K562 (cell line): Measurements from ENCODE around the gene CAMK1D. TPM values are rescaled to one million over a fixed set of nuclear protein-coding genes. Genes with fewer than 3 reads are reported as not detected.

ENCODE experiments used
- PURB ChIP-seq: sonication (generic); formaldehyde crosslinking; IDR thresholded peaks from 2 replicates; pipeline ENCODE4 v1.9.0; 2021; ENCODE audit warnings: low read depth, mild to moderate bottlenecking, missing genetic modification reagents
- SETDB1 ChIP-seq: IDR thresholded peaks from one replicate; pipeline ENCODE4 v1.6.1; 2012; ENCODE audit warnings: low read length, control low read depth, inconsistent platforms
- polyA plus RNA-seq, 8 experiments: library from polyadenylated mRNA; depleted of rRNA in 4 of 8; stranded (reverse) in 5 of 8; unstranded in 3 of 8; fragments of >200 nt; fragmentation: Nextera tagmentation in 2 of 8; fragmentation: Illumina TruSeq in 1 of 8; extraction: Ambion mirVana in 2 of 8; extraction: Trizol in 1 of 8; gene quantifications; 2 replicates each; pipeline versions ENCODE4 v1.2.1 to v1.2.3, GENCODE V29; 2011 to 2014; ENCODE audit warnings: inconsistent platforms in 1 of 8, missing spikeins in 1 of 8
- total RNA-seq, 7 experiments: library from RNA; depleted of rRNA in 6 of 7; stranded (reverse); fragments of >200 nt in 6 of 7; fragmentation: Illumina TruSeq in 2 of 7; extraction: Trizol in 2 of 7; gene quantifications; 2 replicates each; pipeline versions ENCODE4 v1.2.1 to v1.2.3, GENCODE V29; 2011 to 2021; ENCODE audit warnings: low replicate concordance in 1 of 7
- TF ChIP-seq, protein P1 (sequence below): sonication (generic); formaldehyde crosslinking; IDR thresholded peaks from 2 replicates; pipeline ENCODE4 v1.8.0; 2023; ENCODE audit warnings: mild to moderate bottlenecking, missing genetic modification reagents
- TF ChIP-seq, protein P2 (sequence below): fragments of 250-450 bp; sonication (Bioruptor Pico); IDR thresholded peaks from 2 replicates; pipeline ENCODE4 v1.4.0; 2020; ENCODE audit warnings: mild to moderate bottlenecking, moderate library complexity, borderline replicate concordance

CAMK1D gene
- total and polyA plus RNA-seq, 9 of the 15 experiments (the other 6 are each of a cell fraction or from before 2014, with no cell fraction given): 0.12 to 0.24 (median 0.20) TPM; not detected in 5

DNA sequence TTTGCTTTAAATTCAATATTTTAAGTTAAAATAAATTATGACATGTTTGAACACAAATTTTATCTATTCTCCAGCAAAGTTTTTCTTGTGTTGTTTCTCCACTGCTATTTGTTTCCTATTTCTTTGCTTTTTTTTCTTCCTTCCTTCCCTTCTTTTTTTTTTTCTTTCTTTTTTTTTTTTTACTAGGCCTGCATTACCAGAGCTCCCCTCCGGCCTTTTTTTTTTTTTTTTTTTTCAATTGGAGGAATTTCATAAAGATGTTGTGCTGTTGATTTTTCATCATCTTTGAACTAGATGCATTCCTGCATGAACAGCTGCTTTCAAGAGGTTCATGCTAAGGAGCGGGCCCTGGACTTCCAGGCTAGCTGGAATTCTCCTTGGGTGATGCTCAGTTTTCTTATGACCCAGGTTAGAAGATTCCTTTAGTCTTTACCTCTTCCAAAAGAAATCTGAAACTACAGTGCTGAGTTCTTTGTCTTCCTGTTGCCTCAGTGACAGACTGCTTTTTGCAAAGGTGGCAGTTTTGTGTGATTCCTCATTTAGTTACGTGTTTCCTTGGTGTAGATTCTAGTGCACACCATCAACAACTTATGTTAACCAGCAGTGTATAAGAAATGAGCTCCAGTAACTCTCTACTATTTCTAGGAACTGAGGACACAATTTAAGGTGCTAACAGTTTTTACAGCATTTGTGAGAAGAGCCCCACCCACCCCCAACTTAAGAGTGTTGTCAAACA is 4.8 kb upstream of the CAMK1D start (continued):
- TF ChIP-seq, protein P1, sequence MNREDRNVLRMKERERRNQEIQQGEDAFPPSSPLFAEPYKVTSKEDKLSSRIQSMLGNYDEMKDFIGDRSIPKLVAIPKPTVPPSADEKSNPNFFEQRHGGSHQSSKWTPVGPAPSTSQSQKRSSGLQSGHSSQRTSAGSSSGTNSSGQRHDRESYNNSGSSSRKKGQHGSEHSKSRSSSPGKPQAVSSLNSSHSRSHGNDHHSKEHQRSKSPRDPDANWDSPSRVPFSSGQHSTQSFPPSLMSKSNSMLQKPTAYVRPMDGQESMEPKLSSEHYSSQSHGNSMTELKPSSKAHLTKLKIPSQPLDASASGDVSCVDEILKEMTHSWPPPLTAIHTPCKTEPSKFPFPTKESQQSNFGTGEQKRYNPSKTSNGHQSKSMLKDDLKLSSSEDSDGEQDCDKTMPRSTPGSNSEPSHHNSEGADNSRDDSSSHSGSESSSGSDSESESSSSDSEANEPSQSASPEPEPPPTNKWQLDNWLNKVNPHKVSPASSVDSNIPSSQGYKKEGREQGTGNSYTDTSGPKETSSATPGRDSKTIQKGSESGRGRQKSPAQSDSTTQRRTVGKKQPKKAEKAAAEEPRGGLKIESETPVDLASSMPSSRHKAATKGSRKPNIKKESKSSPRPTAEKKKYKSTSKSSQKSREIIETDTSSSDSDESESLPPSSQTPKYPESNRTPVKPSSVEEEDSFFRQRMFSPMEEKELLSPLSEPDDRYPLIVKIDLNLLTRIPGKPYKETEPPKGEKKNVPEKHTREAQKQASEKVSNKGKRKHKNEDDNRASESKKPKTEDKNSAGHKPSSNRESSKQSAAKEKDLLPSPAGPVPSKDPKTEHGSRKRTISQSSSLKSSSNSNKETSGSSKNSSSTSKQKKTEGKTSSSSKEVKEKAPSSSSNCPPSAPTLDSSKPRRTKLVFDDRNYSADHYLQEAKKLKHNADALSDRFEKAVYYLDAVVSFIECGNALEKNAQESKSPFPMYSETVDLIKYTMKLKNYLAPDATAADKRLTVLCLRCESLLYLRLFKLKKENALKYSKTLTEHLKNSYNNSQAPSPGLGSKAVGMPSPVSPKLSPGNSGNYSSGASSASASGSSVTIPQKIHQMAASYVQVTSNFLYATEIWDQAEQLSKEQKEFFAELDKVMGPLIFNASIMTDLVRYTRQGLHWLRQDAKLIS (CRISPR knock-in tag): no peak
- TF ChIP-seq SETDB1 (no peak), PURB (CRISPR knock-in tag) (no peak)
- TF ChIP-seq, protein P2, sequence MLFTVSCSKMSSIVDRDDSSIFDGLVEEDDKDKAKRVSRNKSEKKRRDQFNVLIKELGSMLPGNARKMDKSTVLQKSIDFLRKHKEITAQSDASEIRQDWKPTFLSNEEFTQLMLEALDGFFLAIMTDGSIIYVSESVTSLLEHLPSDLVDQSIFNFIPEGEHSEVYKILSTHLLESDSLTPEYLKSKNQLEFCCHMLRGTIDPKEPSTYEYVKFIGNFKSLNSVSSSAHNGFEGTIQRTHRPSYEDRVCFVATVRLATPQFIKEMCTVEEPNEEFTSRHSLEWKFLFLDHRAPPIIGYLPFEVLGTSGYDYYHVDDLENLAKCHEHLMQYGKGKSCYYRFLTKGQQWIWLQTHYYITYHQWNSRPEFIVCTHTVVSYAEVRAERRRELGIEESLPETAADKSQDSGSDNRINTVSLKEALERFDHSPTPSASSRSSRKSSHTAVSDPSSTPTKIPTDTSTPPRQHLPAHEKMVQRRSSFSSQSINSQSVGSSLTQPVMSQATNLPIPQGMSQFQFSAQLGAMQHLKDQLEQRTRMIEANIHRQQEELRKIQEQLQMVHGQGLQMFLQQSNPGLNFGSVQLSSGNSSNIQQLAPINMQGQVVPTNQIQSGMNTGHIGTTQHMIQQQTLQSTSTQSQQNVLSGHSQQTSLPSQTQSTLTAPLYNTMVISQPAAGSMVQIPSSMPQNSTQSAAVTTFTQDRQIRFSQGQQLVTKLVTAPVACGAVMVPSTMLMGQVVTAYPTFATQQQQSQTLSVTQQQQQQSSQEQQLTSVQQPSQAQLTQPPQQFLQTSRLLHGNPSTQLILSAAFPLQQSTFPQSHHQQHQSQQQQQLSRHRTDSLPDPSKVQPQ: no peak
- TF ChIP-seq, all 486 proteins: peak for 2
